ENCODE measurements around the gene ZNF578.
"Not testable (repeated sequence)": the region's sequence is repeated elsewhere in the genome, so short reads cannot be mapped to it uniquely, and the experiment has no call there.

- TF ChIP-seq EZH2phosphoT487 (IDR thresholded peaks at IDR 0.05; ENCODE audit: low read depth, severe bottlenecking, unreplicated experiment); CTCF (IDR thresholded peaks at IDR 0.05; ENCODE audit: poor library complexity): not testable (repeated sequence)
Observed at GRCh38 chr19:52561611-52562010, 108.3 kb downstream of the ZNF578 start.
